ENCODE data around the gene MRPL43.

The MRPL43 gene

GRCh38 chr10:101005361-101005760, 18.1 kb upstream of the MRPL43 start:
- H3K4me1 ChIP-seq (ENCODE audit: low read length): no peaks in the 10 kb centered on the region
- H3K79me2 ChIP-seq (ENCODE audit: low read length): no peaks in the 10 kb centered on the region

GRCh38 chr10:101003639-101004206, 16.4 kb upstream of the MRPL43 start:
- no peak for TF ChIP-seq EZH2phosphoT487 (IDR thresholded peaks at IDR 0.05; ENCODE audit: low read depth)
- no peak for TF ChIP-seq CTCF (IDR thresholded peaks at IDR 0.05; ENCODE audit: low read depth, low read length)
- Histone ChIP-seq H4K20me1 (ENCODE audit: insufficient read depth, low read length) (no peaks in the 10 kb centered on the region), H3K9ac (ENCODE audit: low read length) (no peak overlapping the region)

More at GRCh38 chr10:101005361-101005760, 18.1 kb upstream of the MRPL43 start:
- Histone ChIP-seq H2AFZ (ENCODE audit: low read depth, low read length) (no peak overlapping the region), H3K4me3 (ENCODE audit: low read length) (no peak overlapping the region), H3K36me3 (replicated peaks; ENCODE audit: low read depth, low read length) (no peaks in the 10 kb centered on the region), H3K9ac (ENCODE audit: low read length) (no peak overlapping the region), H3K9me3 (ENCODE audit: insufficient read depth, low read length) (no peaks in the 10 kb centered on the region), H3K27me3 (ENCODE audit: low read depth, low read length) (no peaks in the 10 kb centered on the region), H3K4me2 (ENCODE audit: low read length) (no peak overlapping the region), H4K20me1 (ENCODE audit: insufficient read depth, low read length) (no peaks in the 10 kb centered on the region), H3K27ac (ENCODE audit: low read length) (no peak overlapping the region)
- TF ChIP-seq CTCF (IDR thresholded peaks at IDR 0.05; ENCODE audit: low read depth, low read length) (no peak), EZH2phosphoT487 (IDR thresholded peaks at IDR 0.05; ENCODE audit: low read depth) (no peak)

GRCh38 chr10:101002456-101002855, 15.2 kb upstream of the MRPL43 start:
- Histone ChIP-seq H3K36me3 (replicated peaks; ENCODE audit: low read depth, low read length) (no peaks in the 10 kb centered on the region), H3K4me3 (ENCODE audit: low read length) (no peak overlapping the region), H3K4me2 (ENCODE audit: low read length) (no peak overlapping the region), H3K9me3 (ENCODE audit: insufficient read depth, low read length) (no peaks in the 10 kb centered on the region), H3K79me2 (ENCODE audit: low read length) (peaks cover 6% of the 10 kb centered on the region; the same call in 1 of the 2 replicates), H3K27me3 (ENCODE audit: low read depth, low read length) (no peaks in the 10 kb centered on the region), H3K9ac (ENCODE audit: low read length) (no peak overlapping the region), H3K4me1 (ENCODE audit: low read length) (peaks cover 7% of the 10 kb centered on the region), H2AFZ (ENCODE audit: low read depth, low read length) (no peak overlapping the region), H4K20me1 (ENCODE audit: insufficient read depth, low read length) (no peaks in the 10 kb centered on the region), H3K27ac (ENCODE audit: low read length) (no peak overlapping the region)
- no peak for TF ChIP-seq CTCF (IDR thresholded peaks at IDR 0.05; ENCODE audit: low read depth, low read length)

More at GRCh38 chr10:101003639-101004206, 16.4 kb upstream of the MRPL43 start:
- Histone ChIP-seq H3K36me3 (replicated peaks; ENCODE audit: low read depth, low read length) (no peaks in the 10 kb centered on the region), H3K79me2 (ENCODE audit: low read length) (peaks cover 1% of the 10 kb centered on the region; the same call in 1 of the 2 replicates), H3K27me3 (ENCODE audit: low read depth, low read length) (no peaks in the 10 kb centered on the region), H2AFZ (ENCODE audit: low read depth, low read length) (no peak overlapping the region), H3K9me3 (ENCODE audit: insufficient read depth, low read length) (no peaks in the 10 kb centered on the region), H3K4me1 (ENCODE audit: low read length) (peaks cover 2% of the 10 kb centered on the region), H3K4me2 (ENCODE audit: low read length) (no peak overlapping the region), H3K27ac (ENCODE audit: low read length) (no peak overlapping the region), H3K4me3 (ENCODE audit: low read length) (no peak overlapping the region)

GRCh38 chr10:101001659-101002035, 14.3 kb upstream of the MRPL43 start:
- Histone ChIP-seq H3K36me3 (replicated peaks; ENCODE audit: low read depth, low read length) (no peaks in the 10 kb centered on the region), H3K4me3 (ENCODE audit: low read length) (no peak overlapping the region), H3K9ac (ENCODE audit: low read length) (no peak overlapping the region), H2AFZ (ENCODE audit: low read depth, low read length) (no peak overlapping the region), H4K20me1 (ENCODE audit: insufficient read depth, low read length) (no peaks in the 10 kb centered on the region), H3K79me2 (ENCODE audit: low read length) (peaks cover 6% of the 10 kb centered on the region; the same call in 1 of the 2 replicates), H3K27ac (ENCODE audit: low read length) (no peak overlapping the region), H3K4me1 (ENCODE audit: low read length) (peaks cover 9% of the 10 kb centered on the region), H3K4me2 (ENCODE audit: low read length) (no peak overlapping the region), H3K27me3 (ENCODE audit: low read depth, low read length) (no peaks in the 10 kb centered on the region), H3K9me3 (ENCODE audit: insufficient read depth, low read length) (no peaks in the 10 kb centered on the region)
- no peak for TF ChIP-seq EZH2phosphoT487 (IDR thresholded peaks at IDR 0.05; ENCODE audit: low read depth)
